Measurements from ENCODE around the gene REXO1.
A peak's percentile ranks its signal among the peaks of the same experiment; 100 is the strongest.

DNA sequence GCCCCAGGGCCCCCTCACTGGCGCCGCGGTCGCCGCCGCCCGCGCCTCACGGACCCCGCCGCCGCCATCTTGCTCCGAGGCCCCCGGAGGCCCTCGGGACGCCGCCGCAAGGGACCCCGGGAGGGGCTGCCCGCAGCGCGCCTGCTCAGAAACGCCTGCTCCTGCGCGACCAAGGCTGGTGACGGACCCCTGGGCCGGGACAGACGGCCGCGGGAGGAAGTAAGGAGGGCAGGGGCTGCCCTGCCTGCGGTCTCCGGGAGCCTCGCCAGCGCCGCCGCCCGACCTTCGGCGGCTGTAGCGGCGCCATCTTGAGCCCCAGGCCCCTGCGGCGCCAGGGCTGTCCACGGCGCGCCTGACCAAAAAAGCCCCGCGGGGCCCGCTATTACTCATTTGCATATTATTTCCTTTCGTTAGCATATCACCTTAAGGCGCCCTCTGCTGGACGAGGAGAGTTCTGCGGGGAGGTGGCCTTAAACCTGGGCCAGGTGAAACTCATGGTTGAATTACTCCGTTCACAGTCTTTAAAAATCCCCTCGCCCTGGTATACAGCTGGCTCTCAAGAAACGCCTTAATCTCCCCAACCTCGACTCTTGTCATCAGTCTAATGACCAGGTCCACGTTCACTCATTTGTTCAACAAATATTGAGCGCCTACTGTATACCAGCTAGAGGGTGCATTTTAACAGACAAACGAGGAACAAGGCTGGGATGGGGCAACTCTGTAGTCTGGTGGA, at the start of gene REXO1:
- peak; percentile 68 for TF ChIP-seq POLR2A (IDR thresholded peaks at IDR 0.05; ENCODE audit: low read length)
- TF ChIP-seq GATA1 (IDR thresholded peaks at IDR 0.05; ENCODE audit: low read depth, low read length): no peak

All from erythroblast (primary cell).